VCaP (cell line): ENCODE measurements around the gene CADM2.

ENCODE experiments used
- H3K27ac ChIP-seq: fragments of 450-650 bp; 2 replicates; pipeline ENCODE4 v1.5.1; 2017
- TF ChIP-seq, protein P1 (sequence below): fragments of 450-650 bp; conservative IDR thresholded peaks from 2 replicates; pipeline ENCODE4 v1.5.1; 2017; ENCODE audit warnings: mild to moderate bottlenecking, moderate library complexity

CADM2 gene

DNA sequence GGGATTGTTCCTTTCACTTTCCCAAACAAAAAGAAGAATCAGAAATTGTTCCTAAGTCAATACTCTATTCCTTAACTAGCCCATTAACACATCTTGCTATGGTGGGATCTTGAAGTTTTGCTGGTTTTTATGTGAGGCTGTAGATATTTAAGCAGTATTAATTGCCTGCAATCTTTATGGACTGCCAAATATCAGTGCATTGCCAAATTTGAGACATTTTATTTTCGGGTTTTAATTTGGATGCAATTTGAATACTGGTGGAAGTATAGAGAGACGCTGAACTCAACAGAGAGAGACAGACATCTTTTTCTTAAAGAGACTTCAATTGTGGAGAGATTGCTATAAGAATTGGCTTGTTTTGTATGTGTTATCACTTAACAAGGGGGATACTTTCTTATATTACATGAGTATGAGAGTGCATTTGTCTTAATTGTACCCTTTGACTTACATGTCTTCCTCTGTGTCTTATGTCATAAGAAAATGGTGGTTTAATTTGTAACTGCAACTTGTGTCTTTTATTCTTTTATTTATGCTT is 10.0 kb downstream of the CADM2 start:
- TF ChIP-seq, protein P1, sequence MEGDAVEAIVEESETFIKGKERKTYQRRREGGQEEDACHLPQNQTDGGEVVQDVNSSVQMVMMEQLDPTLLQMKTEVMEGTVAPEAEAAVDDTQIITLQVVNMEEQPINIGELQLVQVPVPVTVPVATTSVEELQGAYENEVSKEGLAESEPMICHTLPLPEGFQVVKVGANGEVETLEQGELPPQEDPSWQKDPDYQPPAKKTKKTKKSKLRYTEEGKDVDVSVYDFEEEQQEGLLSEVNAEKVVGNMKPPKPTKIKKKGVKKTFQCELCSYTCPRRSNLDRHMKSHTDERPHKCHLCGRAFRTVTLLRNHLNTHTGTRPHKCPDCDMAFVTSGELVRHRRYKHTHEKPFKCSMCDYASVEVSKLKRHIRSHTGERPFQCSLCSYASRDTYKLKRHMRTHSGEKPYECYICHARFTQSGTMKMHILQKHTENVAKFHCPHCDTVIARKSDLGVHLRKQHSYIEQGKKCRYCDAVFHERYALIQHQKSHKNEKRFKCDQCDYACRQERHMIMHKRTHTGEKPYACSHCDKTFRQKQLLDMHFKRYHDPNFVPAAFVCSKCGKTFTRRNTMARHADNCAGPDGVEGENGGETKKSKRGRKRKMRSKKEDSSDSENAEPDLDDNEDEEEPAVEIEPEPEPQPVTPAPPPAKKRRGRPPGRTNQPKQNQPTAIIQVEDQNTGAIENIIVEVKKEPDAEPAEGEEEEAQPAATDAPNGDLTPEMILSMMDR: no peak
- peak overlapping the region; percentile 55; the same call in 1 of the 2 replicates for H3K27ac ChIP-seq

DNA sequence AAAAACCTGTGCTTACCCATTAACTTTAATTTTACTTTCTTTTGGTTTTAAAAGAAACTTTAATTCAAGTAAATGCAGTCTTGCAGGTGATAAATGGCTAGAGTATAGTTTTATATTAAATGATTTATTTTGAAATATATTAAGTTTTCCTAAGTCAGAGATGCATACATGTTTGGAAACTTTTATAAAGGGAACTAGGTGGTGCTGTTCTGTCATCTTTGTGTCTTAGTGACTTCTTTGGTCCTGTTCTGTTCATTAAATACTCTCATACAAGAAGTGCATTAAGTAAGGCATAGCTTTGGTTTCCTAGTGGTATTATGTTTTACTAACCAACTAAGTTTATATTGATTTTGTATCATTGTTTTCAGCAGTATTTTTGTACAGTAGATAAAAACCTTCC is 15.6 kb downstream of the CADM2 start:
- H3K27ac ChIP-seq: no peak overlapping the region
- TF ChIP-seq, protein P1: peak; percentile 69

DNA sequence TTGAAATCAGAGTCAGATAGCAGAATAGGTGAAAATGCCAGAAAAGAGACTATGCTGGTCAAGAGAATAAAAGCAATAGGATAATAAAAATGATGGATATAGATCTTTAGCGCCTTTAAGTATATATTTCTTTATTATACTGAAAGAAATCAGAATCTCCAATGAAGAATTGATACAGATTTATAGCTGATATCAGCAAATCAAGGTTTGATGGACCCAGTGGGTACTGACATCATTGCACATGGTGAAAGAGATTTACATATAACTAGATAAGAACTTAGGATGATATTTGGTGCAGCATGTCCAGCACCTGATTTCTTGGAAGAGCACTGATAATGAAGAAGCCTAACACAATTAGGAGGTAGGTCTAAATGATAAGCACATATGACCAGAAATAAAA is 18.2 kb downstream of the CADM2 start:
- H3K27ac ChIP-seq: no peak overlapping the region
- TF ChIP-seq, protein P1: no peak

DNA sequence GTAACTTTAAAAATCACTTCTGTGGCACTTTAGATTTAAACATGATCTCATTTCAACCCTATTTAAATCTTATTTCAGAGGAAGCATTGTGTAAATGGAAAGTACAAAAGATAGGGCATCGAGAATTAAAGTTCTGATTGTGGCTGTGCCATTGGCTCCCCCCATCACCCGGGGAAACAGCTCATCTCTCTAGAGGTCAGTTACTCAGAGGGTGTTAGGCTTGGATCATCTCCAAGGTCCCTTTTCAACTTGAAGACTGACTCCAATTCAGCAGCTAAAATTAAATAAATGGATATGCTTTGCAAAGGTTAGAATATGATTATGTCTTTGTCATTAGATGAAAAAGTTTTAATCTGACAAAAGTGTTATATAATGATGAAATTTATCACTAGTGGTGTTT is 20.1 kb downstream of the CADM2 start:
- no peak overlapping the region for H3K27ac ChIP-seq
- TF ChIP-seq, protein P1: no peak

DNA sequence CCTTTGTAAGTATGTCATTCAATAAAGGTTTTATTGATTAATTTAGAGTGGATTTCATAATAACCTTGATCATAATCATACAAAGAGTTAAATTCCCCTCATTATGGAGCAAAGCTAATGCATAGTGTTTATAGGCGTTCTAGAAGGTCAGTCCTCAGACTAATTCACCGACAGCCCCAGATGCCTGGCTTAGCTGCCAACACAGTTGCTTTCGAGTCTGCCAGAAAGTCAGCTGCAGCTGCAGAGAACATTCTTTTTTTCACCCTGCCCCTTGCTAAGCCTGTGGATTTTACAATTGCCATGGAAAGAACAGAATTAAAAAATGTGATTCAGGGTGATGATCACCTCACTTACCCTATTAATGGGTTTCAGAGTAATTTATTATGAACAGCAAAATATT is 21.2 kb downstream of the CADM2 start:
- no peak overlapping the region for H3K27ac ChIP-seq
- TF ChIP-seq, protein P1: no peak

DNA sequence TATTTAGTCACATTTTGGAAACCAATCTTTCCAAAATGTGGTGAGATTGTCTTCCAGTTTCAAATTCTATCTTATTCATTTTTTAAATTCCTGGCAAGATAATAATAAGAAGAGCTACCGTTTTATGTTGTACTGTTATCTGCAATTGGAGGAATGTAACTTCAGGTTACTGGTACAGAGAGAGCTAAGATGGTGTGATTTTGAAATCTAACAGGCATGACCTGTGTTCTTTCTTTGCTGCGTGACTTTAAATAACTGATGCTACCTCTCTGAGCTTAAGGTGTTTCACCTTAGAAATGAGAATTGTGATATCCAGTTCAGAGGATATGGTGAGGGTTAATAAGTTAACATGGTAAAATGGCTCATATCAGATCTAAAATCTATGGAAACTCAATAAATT is 21.7 kb downstream of the CADM2 start:
- no peak overlapping the region for H3K27ac ChIP-seq
- TF ChIP-seq, protein P1: no peak

DNA sequence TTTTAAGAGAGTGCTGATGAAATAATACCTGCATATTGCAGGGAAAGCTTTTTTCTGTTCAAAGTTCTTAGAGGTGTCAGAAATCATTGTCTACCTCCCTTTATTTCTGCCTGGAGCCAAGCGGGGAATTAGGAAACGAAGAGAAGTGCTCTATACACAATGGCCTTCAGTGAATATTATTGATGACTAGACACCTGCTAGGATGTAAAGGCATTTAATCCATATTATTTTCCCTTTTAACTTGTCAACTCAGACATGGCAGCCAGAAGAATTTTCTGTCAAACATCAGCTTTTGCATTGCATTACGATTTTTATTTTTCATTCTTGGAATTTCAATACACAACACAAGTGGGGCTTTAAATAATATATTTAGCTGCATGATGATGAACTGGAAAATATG is 24.7 kb downstream of the CADM2 start:
- H3K27ac ChIP-seq: no peak overlapping the region
- TF ChIP-seq, protein P1: no peak
